HL-60 (cell line): ENCODE measurements around the gene UBXN10.

Experiments used
- POLR2AphosphoS5 ChIP-seq: IDR thresholded peaks from 2 replicates; pipeline ENCODE4 v1.6.1; 2012; ENCODE audit warnings: low read depth
- TF ChIP-seq, protein P1 (sequence below): IDR thresholded peaks from one replicate; pipeline ENCODE4 v1.5.1; 2011; ENCODE audit warnings: low read length, control low read depth, inconsistent platforms; ENCODE audit not compliant: insufficient read depth
- TF ChIP-seq, protein P2 (sequence below): IDR thresholded peaks from 2 replicates; pipeline ENCODE4 v1.6.1; 2012; ENCODE audit warnings: low read depth; ENCODE audit not compliant: insufficient replicate concordance

DNA sequence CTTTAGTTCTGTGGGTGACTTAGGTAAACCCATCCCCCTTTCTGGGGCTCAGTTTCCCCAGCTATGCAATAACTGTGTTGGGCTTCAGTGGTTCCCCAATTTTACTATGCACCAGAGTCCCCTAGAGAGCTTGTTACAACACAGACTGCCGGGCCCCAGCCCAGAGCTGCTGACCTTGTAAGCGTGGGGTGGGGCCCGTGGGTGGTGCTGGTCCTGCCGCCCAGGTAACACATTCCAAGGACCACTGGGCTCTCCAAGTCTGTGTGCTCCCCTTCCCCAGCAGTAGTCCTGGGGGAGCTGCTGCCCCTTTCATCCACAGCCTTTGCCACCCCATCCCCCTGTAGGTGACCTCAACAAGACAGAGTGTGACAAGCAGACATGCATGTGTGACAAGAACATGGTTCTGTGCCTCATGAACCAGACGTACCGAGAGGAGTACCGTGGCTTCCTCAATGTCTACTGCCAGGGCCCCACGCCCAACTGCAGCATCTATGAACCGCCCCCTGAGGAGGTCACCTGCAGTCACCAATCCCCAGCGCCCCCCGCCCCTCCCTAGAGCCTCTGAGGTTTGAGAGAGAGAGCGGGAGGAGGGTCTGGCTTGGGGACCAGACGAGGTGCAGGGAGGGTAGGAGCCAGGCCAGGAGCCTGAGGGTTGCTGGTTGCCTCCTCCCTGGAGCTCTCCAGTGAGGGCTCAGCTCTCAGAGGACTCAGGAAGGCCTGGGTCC lies 37.9 kb upstream of the UBXN10 start:
- TF ChIP-seq, protein P1, sequence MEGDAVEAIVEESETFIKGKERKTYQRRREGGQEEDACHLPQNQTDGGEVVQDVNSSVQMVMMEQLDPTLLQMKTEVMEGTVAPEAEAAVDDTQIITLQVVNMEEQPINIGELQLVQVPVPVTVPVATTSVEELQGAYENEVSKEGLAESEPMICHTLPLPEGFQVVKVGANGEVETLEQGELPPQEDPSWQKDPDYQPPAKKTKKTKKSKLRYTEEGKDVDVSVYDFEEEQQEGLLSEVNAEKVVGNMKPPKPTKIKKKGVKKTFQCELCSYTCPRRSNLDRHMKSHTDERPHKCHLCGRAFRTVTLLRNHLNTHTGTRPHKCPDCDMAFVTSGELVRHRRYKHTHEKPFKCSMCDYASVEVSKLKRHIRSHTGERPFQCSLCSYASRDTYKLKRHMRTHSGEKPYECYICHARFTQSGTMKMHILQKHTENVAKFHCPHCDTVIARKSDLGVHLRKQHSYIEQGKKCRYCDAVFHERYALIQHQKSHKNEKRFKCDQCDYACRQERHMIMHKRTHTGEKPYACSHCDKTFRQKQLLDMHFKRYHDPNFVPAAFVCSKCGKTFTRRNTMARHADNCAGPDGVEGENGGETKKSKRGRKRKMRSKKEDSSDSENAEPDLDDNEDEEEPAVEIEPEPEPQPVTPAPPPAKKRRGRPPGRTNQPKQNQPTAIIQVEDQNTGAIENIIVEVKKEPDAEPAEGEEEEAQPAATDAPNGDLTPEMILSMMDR, result no peak
- TF ChIP-seq, protein P2, sequence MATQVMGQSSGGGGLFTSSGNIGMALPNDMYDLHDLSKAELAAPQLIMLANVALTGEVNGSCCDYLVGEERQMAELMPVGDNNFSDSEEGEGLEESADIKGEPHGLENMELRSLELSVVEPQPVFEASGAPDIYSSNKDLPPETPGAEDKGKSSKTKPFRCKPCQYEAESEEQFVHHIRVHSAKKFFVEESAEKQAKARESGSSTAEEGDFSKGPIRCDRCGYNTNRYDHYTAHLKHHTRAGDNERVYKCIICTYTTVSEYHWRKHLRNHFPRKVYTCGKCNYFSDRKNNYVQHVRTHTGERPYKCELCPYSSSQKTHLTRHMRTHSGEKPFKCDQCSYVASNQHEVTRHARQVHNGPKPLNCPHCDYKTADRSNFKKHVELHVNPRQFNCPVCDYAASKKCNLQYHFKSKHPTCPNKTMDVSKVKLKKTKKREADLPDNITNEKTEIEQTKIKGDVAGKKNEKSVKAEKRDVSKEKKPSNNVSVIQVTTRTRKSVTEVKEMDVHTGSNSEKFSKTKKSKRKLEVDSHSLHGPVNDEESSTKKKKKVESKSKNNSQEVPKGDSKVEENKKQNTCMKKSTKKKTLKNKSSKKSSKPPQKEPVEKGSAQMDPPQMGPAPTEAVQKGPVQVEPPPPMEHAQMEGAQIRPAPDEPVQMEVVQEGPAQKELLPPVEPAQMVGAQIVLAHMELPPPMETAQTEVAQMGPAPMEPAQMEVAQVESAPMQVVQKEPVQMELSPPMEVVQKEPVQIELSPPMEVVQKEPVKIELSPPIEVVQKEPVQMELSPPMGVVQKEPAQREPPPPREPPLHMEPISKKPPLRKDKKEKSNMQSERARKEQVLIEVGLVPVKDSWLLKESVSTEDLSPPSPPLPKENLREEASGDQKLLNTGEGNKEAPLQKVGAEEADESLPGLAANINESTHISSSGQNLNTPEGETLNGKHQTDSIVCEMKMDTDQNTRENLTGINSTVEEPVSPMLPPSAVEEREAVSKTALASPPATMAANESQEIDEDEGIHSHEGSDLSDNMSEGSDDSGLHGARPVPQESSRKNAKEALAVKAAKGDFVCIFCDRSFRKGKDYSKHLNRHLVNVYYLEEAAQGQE, result no peak
- TF ChIP-seq POLR2AphosphoS5, result no peak
